Loucy (cell line): Measurements from ENCODE around the gene PRSS12.

Experiments
- EZH2phosphoT487 ChIP-seq: fragments of 200-600 bp; IDR thresholded peaks from 2 replicates; pipeline ENCODE4 v1.6.1; 2018; ENCODE audit warnings: antibody characterized with exemption, mild to moderate bottlenecking, moderate library complexity, borderline replicate concordance
- TF ChIP-seq, protein P1 (sequence below): fragments of 200-600 bp; sonication (generic); conservative IDR thresholded peaks from 2 replicates; pipeline ENCODE4 v1.5.1; 2014; ENCODE audit warnings: mild to moderate bottlenecking, antibody characterized with exemption, low read length

DNA sequence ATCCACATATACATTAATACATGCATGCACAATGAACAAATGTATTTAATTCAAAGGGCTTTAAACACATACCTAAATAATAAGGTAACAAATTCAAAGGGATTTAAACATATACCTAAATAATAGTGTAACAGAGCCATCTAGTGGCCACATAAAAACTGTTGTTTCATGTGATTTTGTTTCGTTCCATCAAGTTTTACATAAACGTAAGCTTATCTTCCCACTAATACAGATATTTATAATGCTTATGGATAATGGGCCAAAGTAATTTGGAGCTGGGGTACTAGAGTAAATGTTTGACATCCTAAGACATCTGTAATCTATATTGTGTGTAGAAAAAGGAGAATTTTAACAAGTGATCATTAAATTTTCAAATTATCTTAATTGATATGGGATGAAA is 82.3 kb downstream of the PRSS12 start:
- TF ChIP-seq, protein P1, sequence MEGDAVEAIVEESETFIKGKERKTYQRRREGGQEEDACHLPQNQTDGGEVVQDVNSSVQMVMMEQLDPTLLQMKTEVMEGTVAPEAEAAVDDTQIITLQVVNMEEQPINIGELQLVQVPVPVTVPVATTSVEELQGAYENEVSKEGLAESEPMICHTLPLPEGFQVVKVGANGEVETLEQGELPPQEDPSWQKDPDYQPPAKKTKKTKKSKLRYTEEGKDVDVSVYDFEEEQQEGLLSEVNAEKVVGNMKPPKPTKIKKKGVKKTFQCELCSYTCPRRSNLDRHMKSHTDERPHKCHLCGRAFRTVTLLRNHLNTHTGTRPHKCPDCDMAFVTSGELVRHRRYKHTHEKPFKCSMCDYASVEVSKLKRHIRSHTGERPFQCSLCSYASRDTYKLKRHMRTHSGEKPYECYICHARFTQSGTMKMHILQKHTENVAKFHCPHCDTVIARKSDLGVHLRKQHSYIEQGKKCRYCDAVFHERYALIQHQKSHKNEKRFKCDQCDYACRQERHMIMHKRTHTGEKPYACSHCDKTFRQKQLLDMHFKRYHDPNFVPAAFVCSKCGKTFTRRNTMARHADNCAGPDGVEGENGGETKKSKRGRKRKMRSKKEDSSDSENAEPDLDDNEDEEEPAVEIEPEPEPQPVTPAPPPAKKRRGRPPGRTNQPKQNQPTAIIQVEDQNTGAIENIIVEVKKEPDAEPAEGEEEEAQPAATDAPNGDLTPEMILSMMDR, result peak; percentile 81
- TF ChIP-seq EZH2phosphoT487, result no peak
